Measurements from ENCODE around the gene SOX6.

The SOX6 gene

GRCh38 chr11:16081382-16082094 lies 274.8 kb downstream of the SOX6 start:
- WGBS, 2 donors (ENCODE audit: extremely low coverage in 2 of 2, insufficient read length in 2 of 2, insufficient replicate concordance in 1 of 2): no CpG with 5 or more reads among the region's 5 CpGs
- no peaks in the 10 kb centered on the region for H3K9me3 ChIP-seq (replicated peaks in 1 of 2; ENCODE audit: control insufficient read depth in 2 of 2, insufficient read depth in 1 of 2, low read depth in 1 of 2, low read length in 2 of 2)
- no peak overlapping the region for H2AFZ ChIP-seq (ENCODE audit: low read length)
- no peaks in the 10 kb centered on the region for H3K27me3 ChIP-seq (ENCODE audit: control insufficient read depth in 3 of 3, insufficient read depth in 3 of 3, low read depth in 1 of 3, low read length in 3 of 3)
- no peak overlapping the region for H4K91ac ChIP-seq (ENCODE audit: low read depth, low read length, poor library complexity)
- H3K9ac ChIP-seq (ENCODE audit: low read depth, low read length, poor library complexity): no peak overlapping the region
- H3K14ac ChIP-seq (ENCODE audit: low read length): no peak overlapping the region
- H2BK5ac ChIP-seq (ENCODE audit: low read length): no peak overlapping the region
- H3K4me3 ChIP-seq (ENCODE audit: low read length in 2 of 2): no peak overlapping the region
- no peak overlapping the region for H3K27ac ChIP-seq (replicated peaks; ENCODE audit: low read length)
- no peak overlapping the region for H3K4me2 ChIP-seq (ENCODE audit: insufficient read depth, low read length, poor library complexity, severe bottlenecking)
- no peak overlapping the region for H4K8ac ChIP-seq (ENCODE audit: low read depth, low read length)
- H3K23ac ChIP-seq (ENCODE audit: low read depth, low read length, poor library complexity): no peak overlapping the region
- no peak for DNase-seq (ENCODE audit: low spot score)
- no peak overlapping the region for H2AK5ac ChIP-seq (ENCODE audit: low read depth, low read length)
- no peaks in the 10 kb centered on the region for H3K79me1 ChIP-seq (ENCODE audit: low read depth, low read length)
- no peak overlapping the region for H2BK120ac ChIP-seq (ENCODE audit: low read depth, low read length)
- H3K36me3 ChIP-seq (replicated peaks in 1 of 2; ENCODE audit: control insufficient read depth in 2 of 2, insufficient read depth in 2 of 2, low read length in 2 of 2): no peaks in the 10 kb centered on the region
- H2BK12ac ChIP-seq (ENCODE audit: low read length): no peak overlapping the region
- H3K18ac ChIP-seq (ENCODE audit: low read length): no peak overlapping the region
- H3K4ac ChIP-seq (ENCODE audit: low read length): no peak overlapping the region
- H2BK15ac ChIP-seq (ENCODE audit: low read length): no peak overlapping the region
- H3K4me1 ChIP-seq (ENCODE audit: control insufficient read depth in 2 of 2, insufficient read depth in 1 of 2, low read depth in 1 of 2, low read length in 2 of 2): peaks cover 11 to 23% of the 10 kb centered on the region in 2 donors

DNA sequence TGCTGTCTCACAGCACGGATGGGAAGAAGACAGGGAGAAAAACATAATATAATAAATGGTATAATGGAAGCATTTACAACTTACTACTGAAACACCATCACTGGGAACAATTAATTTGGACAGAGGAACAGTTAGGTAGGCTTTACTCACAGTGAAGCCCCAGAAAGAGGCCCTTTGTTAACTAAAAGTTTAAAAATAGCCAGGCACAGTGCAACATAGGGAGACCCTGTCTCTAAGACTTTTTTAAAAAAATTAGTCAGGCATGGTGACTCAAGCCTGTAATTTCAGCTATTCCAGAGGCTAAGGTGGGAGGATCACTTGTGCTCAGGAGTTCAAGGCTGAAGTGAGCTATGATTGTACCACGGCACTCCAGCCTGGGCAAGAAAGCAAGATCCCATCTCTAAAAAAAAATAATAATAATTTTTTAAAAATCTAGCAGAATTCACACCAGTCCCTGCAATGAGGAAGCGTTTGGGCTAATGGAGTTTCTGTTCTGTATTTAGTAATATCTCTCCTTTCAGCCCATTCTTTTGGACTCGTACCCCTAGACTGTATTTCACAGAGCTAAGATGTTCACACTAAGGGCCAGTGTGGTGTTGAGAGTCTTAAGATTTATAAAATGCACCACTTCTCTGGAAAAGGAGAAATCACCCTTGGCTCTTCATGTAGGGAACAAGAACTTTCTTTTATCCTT lies 275.5 kb downstream of the SOX6 start:
- Histone ChIP-seq H3K79me1 (ENCODE audit: low read depth, low read length) (no peaks in the 10 kb centered on the region), H2BK5ac (ENCODE audit: low read length) (no peak overlapping the region), H3K27ac (replicated peaks; ENCODE audit: low read length) (no peak overlapping the region), H2BK15ac (ENCODE audit: low read length) (no peak overlapping the region), H2AK5ac (ENCODE audit: low read depth, low read length) (no peak overlapping the region), H2BK12ac (ENCODE audit: low read length) (no peak overlapping the region), H3K18ac (ENCODE audit: low read length) (no peak overlapping the region), H3K27me3 (ENCODE audit: control insufficient read depth in 3 of 3, insufficient read depth in 3 of 3, low read depth in 1 of 3, low read length in 3 of 3) (no peaks in the 10 kb centered on the region), H3K36me3 (replicated peaks in 1 of 2; ENCODE audit: control insufficient read depth in 2 of 2, insufficient read depth in 2 of 2, low read length in 2 of 2) (no peaks in the 10 kb centered on the region), H2BK120ac (ENCODE audit: low read depth, low read length) (no peak overlapping the region), H3K23ac (ENCODE audit: low read depth, low read length, poor library complexity) (no peak overlapping the region), H3K4me2 (ENCODE audit: insufficient read depth, low read length, poor library complexity, severe bottlenecking) (no peak overlapping the region), H3K4me1 (ENCODE audit: control insufficient read depth in 2 of 2, insufficient read depth in 1 of 2, low read depth in 1 of 2, low read length in 2 of 2) (peaks cover 10 to 16% of the 10 kb centered on the region in 2 donors), H3K14ac (ENCODE audit: low read length) (no peak overlapping the region), H3K4me3 (ENCODE audit: low read length in 2 of 2) (no peak overlapping the region), H3K4ac (ENCODE audit: low read length) (no peak overlapping the region), H3K9ac (ENCODE audit: low read depth, low read length, poor library complexity) (no peak overlapping the region), H3K9me3 (replicated peaks in 1 of 2; ENCODE audit: control insufficient read depth in 2 of 2, insufficient read depth in 1 of 2, low read depth in 1 of 2, low read length in 2 of 2) (no peaks in the 10 kb centered on the region), H2AFZ (ENCODE audit: low read length) (no peak overlapping the region), H4K91ac (ENCODE audit: low read depth, low read length, poor library complexity) (no peak overlapping the region), H4K8ac (ENCODE audit: low read depth, low read length) (no peak overlapping the region)
- no peak for DNase-seq (ENCODE audit: low spot score)
- no CpG with 5 or more reads among the region's 4 CpGs for WGBS, 2 donors (ENCODE audit: extremely low coverage in 2 of 2, insufficient read length in 2 of 2, insufficient replicate concordance in 1 of 2)

GRCh38 chr11:16078936-16079335 lies 277.4 kb downstream of the SOX6 start:
- no peaks in the 10 kb centered on the region for H3K36me3 ChIP-seq (replicated peaks in 1 of 2; ENCODE audit: control insufficient read depth in 2 of 2, insufficient read depth in 2 of 2, low read length in 2 of 2)
- H3K4me2 ChIP-seq (ENCODE audit: insufficient read depth, low read length, poor library complexity, severe bottlenecking): no peak overlapping the region
- H3K4ac ChIP-seq (ENCODE audit: low read length): no peak overlapping the region
- no peak overlapping the region for H3K27ac ChIP-seq (replicated peaks; ENCODE audit: low read length)
- no peaks in the 10 kb centered on the region for H3K79me1 ChIP-seq (ENCODE audit: low read depth, low read length)
- no peak for DNase-seq (ENCODE audit: low spot score)
- H2BK12ac ChIP-seq (ENCODE audit: low read length): no peak overlapping the region
- no peak overlapping the region for H3K23ac ChIP-seq (ENCODE audit: low read depth, low read length, poor library complexity)
- no peak overlapping the region for H3K9ac ChIP-seq (ENCODE audit: low read depth, low read length, poor library complexity)
- H2BK120ac ChIP-seq (ENCODE audit: low read depth, low read length): no peak overlapping the region
- no peak overlapping the region for H4K91ac ChIP-seq (ENCODE audit: low read depth, low read length, poor library complexity)
- H2AFZ ChIP-seq (ENCODE audit: low read length): no peak overlapping the region
- H3K27me3 ChIP-seq (ENCODE audit: control insufficient read depth in 3 of 3, insufficient read depth in 3 of 3, low read depth in 1 of 3, low read length in 3 of 3): no peaks in the 10 kb centered on the region
- no peak overlapping the region for H4K8ac ChIP-seq (ENCODE audit: low read depth, low read length)
- H2BK15ac ChIP-seq (ENCODE audit: low read length): no peak overlapping the region
- H2BK5ac ChIP-seq (ENCODE audit: low read length): no peak overlapping the region
- H3K4me1 ChIP-seq (ENCODE audit: control insufficient read depth in 2 of 2, insufficient read depth in 1 of 2, low read depth in 1 of 2, low read length in 2 of 2): peaks cover 6 to 10% of the 10 kb centered on the region in 2 donors
- H2AK5ac ChIP-seq (ENCODE audit: low read depth, low read length): no peak overlapping the region
- H3K4me3 ChIP-seq (ENCODE audit: low read length in 2 of 2): no peak overlapping the region
- H3K9me3 ChIP-seq (replicated peaks in 1 of 2; ENCODE audit: control insufficient read depth in 2 of 2, insufficient read depth in 1 of 2, low read depth in 1 of 2, low read length in 2 of 2): no peaks in the 10 kb centered on the region
- no peak overlapping the region for H3K14ac ChIP-seq (ENCODE audit: low read length)
- WGBS, 2 donors (ENCODE audit: extremely low coverage in 2 of 2, insufficient read length in 2 of 2, insufficient replicate concordance in 1 of 2): no CpG with 5 or more reads among the region's 3 CpGs
- H3K18ac ChIP-seq (ENCODE audit: low read length): no peak overlapping the region

GRCh38 chr11:16070573-16070972 lies 285.8 kb downstream of the SOX6 start:
- Histone ChIP-seq H4K91ac (ENCODE audit: low read depth, low read length, poor library complexity) (no peak overlapping the region), H2BK5ac (ENCODE audit: low read length) (no peak overlapping the region), H3K23ac (ENCODE audit: low read depth, low read length, poor library complexity) (no peak overlapping the region), H3K18ac (ENCODE audit: low read length) (no peak overlapping the region), H3K27ac (replicated peaks; ENCODE audit: low read length) (no peak overlapping the region), H2BK120ac (ENCODE audit: low read depth, low read length) (no peak overlapping the region), H3K4ac (ENCODE audit: low read length) (no peak overlapping the region), H2AK5ac (ENCODE audit: low read depth, low read length) (no peak overlapping the region), H2BK15ac (ENCODE audit: low read length) (no peak overlapping the region), H3K4me1 (ENCODE audit: control insufficient read depth in 2 of 2, insufficient read depth in 1 of 2, low read depth in 1 of 2, low read length in 2 of 2) (peaks cover 0 to 2% of the 10 kb centered on the region in 2 donors), H3K9me3 (replicated peaks in 1 of 2; ENCODE audit: control insufficient read depth in 2 of 2, insufficient read depth in 1 of 2, low read depth in 1 of 2, low read length in 2 of 2) (peaks cover 2 to 4% of the 10 kb centered on the region in 2 donors), H4K8ac (ENCODE audit: low read depth, low read length) (no peak overlapping the region), H3K14ac (ENCODE audit: low read length) (no peak overlapping the region), H3K79me1 (ENCODE audit: low read depth, low read length) (no peaks in the 10 kb centered on the region), H3K4me3 (ENCODE audit: low read length in 2 of 2) (no peak overlapping the region), H3K36me3 (replicated peaks in 1 of 2; ENCODE audit: control insufficient read depth in 2 of 2, insufficient read depth in 2 of 2, low read length in 2 of 2) (no peaks in the 10 kb centered on the region), H2AFZ (ENCODE audit: low read length) (no peak overlapping the region), H3K4me2 (ENCODE audit: insufficient read depth, low read length, poor library complexity, severe bottlenecking) (no peak overlapping the region), H3K27me3 (ENCODE audit: control insufficient read depth in 3 of 3, insufficient read depth in 3 of 3, low read depth in 1 of 3, low read length in 3 of 3) (no peaks in the 10 kb centered on the region), H2BK12ac (ENCODE audit: low read length) (no peak overlapping the region), H3K9ac (ENCODE audit: low read depth, low read length, poor library complexity) (no peak overlapping the region)
- WGBS, 2 donors (ENCODE audit: extremely low coverage in 2 of 2, insufficient read length in 2 of 2, insufficient replicate concordance in 1 of 2): no CpG with 5 or more reads among the region's 5 CpGs
- no peak for DNase-seq (ENCODE audit: low spot score)

All from neuronal stem cell (in vitro differentiated cells).